Uterus (tissue), 2 donors: ENCODE results near the gene KANSL1.

Experiments
- POLR2A ChIP-seq, 2 donors: fragments of 450-650 bp; IDR thresholded peaks; one replicate each; pipeline ENCODE4 v1.6.1; 2016; ENCODE audit warnings: antibody characterized with exemption in 2 of 2, mild to moderate bottlenecking in 1 of 2, moderate library complexity in 1 of 2
- TF ChIP-seq, protein P1 (sequence below), 4 experiments: fragments of 200-600 bp in 2 of 4; fragments of 450-650 bp in 2 of 4; sonication (generic) in 2 of 4; IDR thresholded peaks; one replicate each; pipeline ENCODE4 v1.5.1; 2016 to 2019; ENCODE audit warnings: antibody characterized with exemption in 4 of 4, mild to moderate bottlenecking in 2 of 4, moderate library complexity in 1 of 4

GRCh38 chr17:45993962-45994627 is 199.1 kb downstream of the KANSL1 start:
- TF ChIP-seq, protein P1, sequence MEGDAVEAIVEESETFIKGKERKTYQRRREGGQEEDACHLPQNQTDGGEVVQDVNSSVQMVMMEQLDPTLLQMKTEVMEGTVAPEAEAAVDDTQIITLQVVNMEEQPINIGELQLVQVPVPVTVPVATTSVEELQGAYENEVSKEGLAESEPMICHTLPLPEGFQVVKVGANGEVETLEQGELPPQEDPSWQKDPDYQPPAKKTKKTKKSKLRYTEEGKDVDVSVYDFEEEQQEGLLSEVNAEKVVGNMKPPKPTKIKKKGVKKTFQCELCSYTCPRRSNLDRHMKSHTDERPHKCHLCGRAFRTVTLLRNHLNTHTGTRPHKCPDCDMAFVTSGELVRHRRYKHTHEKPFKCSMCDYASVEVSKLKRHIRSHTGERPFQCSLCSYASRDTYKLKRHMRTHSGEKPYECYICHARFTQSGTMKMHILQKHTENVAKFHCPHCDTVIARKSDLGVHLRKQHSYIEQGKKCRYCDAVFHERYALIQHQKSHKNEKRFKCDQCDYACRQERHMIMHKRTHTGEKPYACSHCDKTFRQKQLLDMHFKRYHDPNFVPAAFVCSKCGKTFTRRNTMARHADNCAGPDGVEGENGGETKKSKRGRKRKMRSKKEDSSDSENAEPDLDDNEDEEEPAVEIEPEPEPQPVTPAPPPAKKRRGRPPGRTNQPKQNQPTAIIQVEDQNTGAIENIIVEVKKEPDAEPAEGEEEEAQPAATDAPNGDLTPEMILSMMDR (IDR thresholded peaks at IDR 0.05): no peak
- no peak for TF ChIP-seq POLR2A (IDR thresholded peaks at IDR 0.05)
